WTC11 (cell line): Measurements from ENCODE around the gene DENND4A. TPM values are rescaled to one million over a fixed set of nuclear protein-coding genes. Genes with fewer than 3 reads are reported as not detected.

ENCODE experiments used
- ATAC-seq: fragments of 200-7000 bp; cut with Tn5 transposase; 2 replicates; pipeline ENCODE4 v1.10.0; 2021; ENCODE audit warnings: mild to moderate bottlenecking, moderate library complexity
- CTCF ChIA-PET: fragments of 300-600 bp; sonication (Branson Sonifier 250); formaldehyde crosslinking; loops from one replicate; lab custom pipeline; 2021; ENCODE audit warnings: antibody characterized with exemption; lab: Charles Lee
- POLR2A ChIA-PET: fragments of 350-600 bp; sonication (Branson Sonifier 250); formaldehyde crosslinking; loops from one replicate; lab custom pipeline; 2021; ENCODE audit warnings: antibody characterized with exemption; lab: Charles Lee
- DNase-seq: peaks from one replicate; pipeline ENCODE4 v3.0.0; 2021; ENCODE audit warnings: low spot score
- H3K27ac Mint-ChIP-seq: 2 replicates; pipeline ENCODE4 v1.8.0; 2021; ENCODE audit warnings: mixed read lengths
- H3K27me3 Mint-ChIP-seq: 2 replicates; pipeline ENCODE4 v1.8.0; 2021; ENCODE audit warnings: low read depth, mild to moderate bottlenecking, moderate library complexity, mixed read lengths
- H3K36me3 Mint-ChIP-seq: 2 replicates; pipeline ENCODE4 v1.8.0; 2021; ENCODE audit warnings: mixed read lengths
- H3K4me1 Mint-ChIP-seq: 2 replicates; pipeline ENCODE4 v1.8.0; 2022; ENCODE audit warnings: mixed read lengths
- H3K4me3 Mint-ChIP-seq: 2 replicates; pipeline ENCODE4 v1.8.0; 2021; ENCODE audit warnings: mild to moderate bottlenecking, moderate library complexity, mixed read lengths
- H3K9me3 Mint-ChIP-seq: 2 replicates; pipeline ENCODE4 v1.8.0; 2021; ENCODE audit warnings: mixed read lengths
- ATF6 ChIP-seq: sonication (generic); formaldehyde crosslinking; IDR thresholded peaks from 2 replicates; pipeline ENCODE4 v1.8.1; 2023; ENCODE audit warnings: mild to moderate bottlenecking, missing genetic modification reagents
- CTCF ChIP-seq: fragments of 200-600 bp; IDR thresholded peaks from 2 replicates; pipeline ENCODE4 v1.8.0; 2022; ENCODE audit warnings: antibody characterized with exemption
- FOXK1 ChIP-seq: sonication (generic); formaldehyde crosslinking; IDR thresholded peaks from 2 replicates; pipeline ENCODE4 v1.8.0; 2022; ENCODE audit warnings: mild to moderate bottlenecking, moderate library complexity, missing genetic modification reagents
- FOXP4 ChIP-seq: sonication (generic); formaldehyde crosslinking; IDR thresholded peaks from 2 replicates; pipeline ENCODE4 v1.8.0; 2022; ENCODE audit warnings: mild to moderate bottlenecking, missing genetic modification reagents
- HMGA2 ChIP-seq: fragments of 250-450 bp; sonication (Bioruptor Pico); IDR thresholded peaks from 2 replicates; pipeline ENCODE4 v1.4.0; 2021; ENCODE audit warnings: mild to moderate bottlenecking, moderate library complexity
- HMGXB4 ChIP-seq: sonication (generic); formaldehyde crosslinking; IDR thresholded peaks from 2 replicates; pipeline ENCODE4 v1.8.1; 2023; ENCODE audit warnings: mild to moderate bottlenecking, moderate library complexity, missing genetic modification reagents
- JUN ChIP-seq: sonication (generic); formaldehyde crosslinking; IDR thresholded peaks from 2 replicates; pipeline ENCODE4 v1.8.0; 2023; ENCODE audit warnings: mild to moderate bottlenecking, missing genetic modification reagents
- MLX ChIP-seq: sonication (generic); formaldehyde crosslinking; IDR thresholded peaks from 2 replicates; pipeline ENCODE4 v1.8.1; 2023; ENCODE audit warnings: mild to moderate bottlenecking, missing genetic modification reagents, moderate library complexity
- NFATC4 ChIP-seq: fragments of 250-450 bp; sonication (Bioruptor Pico); IDR thresholded peaks from 2 replicates; pipeline ENCODE4 v1.9.0; 2021; ENCODE audit warnings: mild to moderate bottlenecking
- NR1H2 ChIP-seq: sonication (generic); formaldehyde crosslinking; IDR thresholded peaks from 2 replicates; pipeline ENCODE4 v1.9.0; 2021; ENCODE audit warnings: mild to moderate bottlenecking, moderate library complexity, missing genetic modification reagents
- PRRX2 ChIP-seq: fragments of 250-450 bp; sonication (Bioruptor Pico); IDR thresholded peaks from 2 replicates; pipeline ENCODE4 v1.8.0; 2021; ENCODE audit warnings: mild to moderate bottlenecking
- SMAD3 ChIP-seq: sonication (generic); formaldehyde crosslinking; IDR thresholded peaks from 2 replicates; pipeline ENCODE4 v1.8.0; 2022; ENCODE audit warnings: missing genetic modification reagents, mild to moderate bottlenecking, borderline replicate concordance
- ZNF121 ChIP-seq: sonication (generic); formaldehyde crosslinking; IDR thresholded peaks from 2 replicates; pipeline ENCODE4 v1.8.0; 2023; ENCODE audit warnings: missing genetic modification reagents
- ZNF396 ChIP-seq: fragments of 250-450 bp; sonication (Bioruptor Pico); IDR thresholded peaks from 2 replicates; pipeline ENCODE4 v1.8.0; 2021; ENCODE audit warnings: mild to moderate bottlenecking, moderate library complexity, borderline replicate concordance
- ZNF425 ChIP-seq: fragments of 250-450 bp; sonication (Bioruptor Pico); conservative IDR thresholded peaks from 2 replicates; pipeline ENCODE4 v1.9.0; 2021; ENCODE audit warnings: mild to moderate bottlenecking
- ZNF671 ChIP-seq: fragments of 250-450 bp; sonication (Bioruptor Pico); IDR thresholded peaks from 2 replicates; pipeline ENCODE4 v1.8.0; 2021; ENCODE audit warnings: mild to moderate bottlenecking
- ZSCAN18 ChIP-seq: fragments of 250-450 bp; sonication (Bioruptor Pico); IDR thresholded peaks from 2 replicates; pipeline ENCODE4 v2.1.2; 2022; ENCODE audit warnings: mild to moderate bottlenecking, moderate library complexity
- total RNA-seq: library from RNA; stranded (reverse); gene quantifications from 3 replicates; pipeline ENCODE4 v1.2.3, GENCODE V29; 2021

Gene DENND4A
- total RNA-seq, 1 experiment from 2014 or later = 5.7 TPM

GRCh38 chr15:65836665-65837064 is 44.6 kb upstream of the DENND4A start:
- ChIA-PET POLR2A (no interaction called here), CTCF (interaction anchor here (0.8 to 4.2 kb wide), 14 partner anchors 9 to 240 kb away, joined by 3 to 22 read pairs (median 5); partner anchors contain the start of genes INTS14 and RAB11A)
- no peak for ATAC-seq
- Mint-ChIP-seq H3K9me3 (no peaks in the 10 kb centered on the region), H3K4me3 (no peak overlapping the region), H3K36me3 (no peaks in the 10 kb centered on the region), H3K4me1 (peaks cover 51% of the 10 kb centered on the region), H3K27me3 (no peaks in the 10 kb centered on the region), H3K27ac (no peak overlapping the region; the same call in 1 of the 2 replicates)
- TF ChIP-seq CTCF = peak; percentile 31; the same call in 1 of the 2 replicates
- TF ChIP-seq FOXP4 = no peak
- DNase-seq = peak; percentile 55

GRCh38 chr15:65835447-65835846 is 43.4 kb upstream of the DENND4A start:
- Mint-ChIP-seq H3K4me1 (peaks cover 51% of the 10 kb centered on the region), H3K4me3 (no peak overlapping the region), H3K27me3 (no peaks in the 10 kb centered on the region), H3K27ac (peak overlapping the region; percentile 37; the same call in 1 of the 2 replicates), H3K36me3 (no peaks in the 10 kb centered on the region), H3K9me3 (no peaks in the 10 kb centered on the region)
- no peak for ATAC-seq
- no peak for DNase-seq
- CTCF ChIA-PET = interaction anchor here (1.4 to 4.2 kb wide), 5 partner anchors 11 to 239 kb away, joined by 5 to 32 read pairs (median 16); no protein-coding TSS in a partner anchor
- POLR2A ChIA-PET = no interaction called here
- TF ChIP-seq SMAD3 (CRISPR knock-in tag) (no peak), HMGA2 (CRISPR knock-in tag) (no peak), NFATC4 (no peak), ZNF671 (CRISPR knock-in tag) (no peak), FOXP4 (no peak), JUN (CRISPR knock-in tag) (no peak), PRRX2 (CRISPR knock-in tag) (no peak), NR1H2 (CRISPR knock-in tag) (no peak), MLX (CRISPR knock-in tag) (no peak), ZNF396 (CRISPR knock-in tag) (no peak), ZNF121 (CRISPR knock-in tag) (no peak), ATF6 (CRISPR knock-in tag) (no peak), ZNF425 (no peak), HMGXB4 (CRISPR knock-in tag) (no peak), ZSCAN18 (no peak), FOXK1 (CRISPR knock-in tag) (no peak)
